Prostate gland (tissue), 2 donors: ENCODE results near the gene FLVCR1.

Source experiments
- POLR2AphosphoS5 ChIP-seq: sonication (generic); formaldehyde crosslinking; IDR thresholded peaks from one replicate; pipeline ENCODE4 v1.6.1; 2017; ENCODE audit warnings: antibody characterized with exemption
- TF ChIP-seq, protein P1 (sequence below), 4 experiments: fragments of 200-600 bp in 2 of 4; fragments of 450-650 bp in 2 of 4; sonication (generic) in 2 of 4; IDR thresholded peaks; 1 replicate in 3 of 4; 2 replicates in 1 of 4; pipeline ENCODE4 v1.5.1; 2016 to 2019; ENCODE audit warnings: antibody characterized with exemption in 4 of 4, mild to moderate bottlenecking in 2 of 4, moderate library complexity in 2 of 4

DNA sequence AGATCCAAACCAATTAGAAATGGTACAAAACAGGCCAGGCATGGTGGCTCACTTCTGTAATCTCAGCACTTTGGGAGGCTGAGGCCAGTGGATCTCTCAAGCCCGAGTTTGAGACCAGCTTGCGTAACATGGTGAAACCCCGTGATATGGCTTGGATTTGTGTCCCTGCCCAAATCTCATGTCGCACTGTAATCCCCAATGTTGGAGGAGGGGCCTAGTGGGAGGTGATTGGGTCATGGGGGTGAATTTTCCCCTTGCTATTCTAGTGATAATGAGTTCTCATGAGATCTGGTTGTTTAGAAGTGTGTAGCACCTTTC lies 85.3 kb downstream of the FLVCR1 start:
- TF ChIP-seq, protein P1, sequence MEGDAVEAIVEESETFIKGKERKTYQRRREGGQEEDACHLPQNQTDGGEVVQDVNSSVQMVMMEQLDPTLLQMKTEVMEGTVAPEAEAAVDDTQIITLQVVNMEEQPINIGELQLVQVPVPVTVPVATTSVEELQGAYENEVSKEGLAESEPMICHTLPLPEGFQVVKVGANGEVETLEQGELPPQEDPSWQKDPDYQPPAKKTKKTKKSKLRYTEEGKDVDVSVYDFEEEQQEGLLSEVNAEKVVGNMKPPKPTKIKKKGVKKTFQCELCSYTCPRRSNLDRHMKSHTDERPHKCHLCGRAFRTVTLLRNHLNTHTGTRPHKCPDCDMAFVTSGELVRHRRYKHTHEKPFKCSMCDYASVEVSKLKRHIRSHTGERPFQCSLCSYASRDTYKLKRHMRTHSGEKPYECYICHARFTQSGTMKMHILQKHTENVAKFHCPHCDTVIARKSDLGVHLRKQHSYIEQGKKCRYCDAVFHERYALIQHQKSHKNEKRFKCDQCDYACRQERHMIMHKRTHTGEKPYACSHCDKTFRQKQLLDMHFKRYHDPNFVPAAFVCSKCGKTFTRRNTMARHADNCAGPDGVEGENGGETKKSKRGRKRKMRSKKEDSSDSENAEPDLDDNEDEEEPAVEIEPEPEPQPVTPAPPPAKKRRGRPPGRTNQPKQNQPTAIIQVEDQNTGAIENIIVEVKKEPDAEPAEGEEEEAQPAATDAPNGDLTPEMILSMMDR (IDR thresholded peaks at IDR 0.05) = no peak
- no peak for TF ChIP-seq POLR2AphosphoS5
